GM12878 (cell line): ENCODE data around the gene POLR2I. TPM values are rescaled to one million over a fixed set of nuclear protein-coding genes. Genes with fewer than 3 reads are reported as not detected.

Experiments used
- ATAC-seq: fragments of 200-7000 bp; cut with Tn5 transposase; 3 replicates; pipeline ENCODE4 v1.9.1; 2020; ENCODE audit warnings: mild to moderate bottlenecking, moderate library complexity
- BruUV-seq: library from RNA; stranded (reverse); fragments of 400-500 nt; replicated peaks from 2 replicates; lab custom pipeline; 2021; lab: Mats Ljungman, UMichigan
- CTCF ChIA-PET: fragments of 300-600 bp; sonication (Branson Sonifier 250); formaldehyde crosslinking; extraction: SDS; loops from one replicate; lab custom pipeline; 2021; ENCODE audit warnings: inconsistent platforms; lab: Yijun Ruan, JAX
- POLR2A ChIA-PET: fragments of 350-600 bp; formaldehyde crosslinking; extraction: SDS; loops from one replicate; lab custom pipeline; 2021; ENCODE audit warnings: inconsistent platforms; lab: Charles Lee
- RAD21 ChIA-PET: fragments of 300-600 bp; sonication (Branson Sonifier 250); formaldehyde crosslinking; loops from one replicate; lab custom pipeline; 2023; ENCODE audit warnings: antibody characterized with exemption; ENCODE audit not compliant: unreplicated experiment; lab: Charles Lee
- SMC1A ChIA-PET: fragments of 300-600 bp; sonication (Branson Sonifier 250); formaldehyde crosslinking; loops from one replicate; lab custom pipeline; 2023; ENCODE audit not compliant: unreplicated experiment, uncharacterized antibody; lab: Charles Lee
- DNase-seq: peaks from one replicate; pipeline ENCODE4 v3.0.0-alpha.2; 2011; ENCODE audit warnings: low read depth, low spot score
- FAIRE-seq: peaks from 3 replicates; lab custom pipeline; 2011; peaks lifted over from hg19 to GRCh38; lab: Jason Lieb, UNC
- H2AFZ ChIP-seq: 2 replicates; pipeline ENCODE4 v1.6.0; 2011; ENCODE audit warnings: low read depth, low read length, control low read depth; ENCODE audit not compliant: control insufficient read depth
- H3K27ac ChIP-seq: 2 replicates; pipeline ENCODE4 v1.5.1; 2011; ENCODE audit warnings: control low read depth; ENCODE audit not compliant: control insufficient read depth, insufficient read depth
- H3K27me3 ChIP-seq, 2 experiments: replicated peaks in 1 of 2; 2 replicates each; pipeline versions ENCODE4 v1.6.0 to v1.6.1; 2011; ENCODE audit warnings: low read length in 1 of 2; ENCODE audit not compliant: control insufficient read depth in 2 of 2, insufficient read depth in 2 of 2
- H3K36me3 ChIP-seq, 2 experiments: 2 replicates each; pipeline ENCODE4 v1.5.1; 2011; ENCODE audit warnings: low read length in 1 of 2; ENCODE audit not compliant: control insufficient read depth in 2 of 2, insufficient read depth in 2 of 2
- H3K4me1 ChIP-seq: 2 replicates; pipeline ENCODE4 v1.6.1; 2011; ENCODE audit warnings: mild to moderate bottlenecking, low read length, moderate library complexity, mixed read lengths; ENCODE audit not compliant: control insufficient read depth, insufficient read depth
- H3K4me2 ChIP-seq: 2 replicates; pipeline ENCODE4 v1.6.0; 2011; ENCODE audit warnings: control low read depth; ENCODE audit not compliant: control insufficient read depth, insufficient read depth
- H3K4me3 ChIP-seq: fragments of 200-600 bp; sonication (generic); 2 replicates; pipeline ENCODE4 v1.5.1; 2016
- H3K79me2 ChIP-seq: 2 replicates; pipeline ENCODE4 v1.6.0; 2011; ENCODE audit warnings: low read length; ENCODE audit not compliant: control insufficient read depth, insufficient read depth
- H3K9ac ChIP-seq: 2 replicates; pipeline ENCODE4 v1.8.0; 2011; ENCODE audit warnings: low read length, control low read depth, mixed read lengths; ENCODE audit not compliant: control insufficient read depth, insufficient read depth
- H3K9me3 ChIP-seq: replicated peaks from 3 replicates; pipeline ENCODE4 v1.5.1; 2011; ENCODE audit warnings: mild to moderate bottlenecking, low read length; ENCODE audit not compliant: control insufficient read depth, insufficient read depth
- H4K20me1 ChIP-seq: 2 replicates; pipeline ENCODE4 v1.6.0; 2011; ENCODE audit not compliant: control insufficient read depth, insufficient read depth
- BCL11A ChIP-seq: IDR thresholded peaks from 2 replicates; pipeline ENCODE4 v1.6.1; 2011; ENCODE audit warnings: low read depth, low read length
- CEBPB ChIP-seq, 2 experiments: fragments of 150-350 bp in 1 of 2; IDR thresholded peaks; 2 replicates each; pipeline ENCODE4 v1.6.1; 2012 to 2014; ENCODE audit warnings: low read depth in 2 of 2, low read length in 2 of 2, borderline replicate concordance in 1 of 2, inconsistent platforms in 1 of 2
- CHD4 ChIP-seq: fragments of 200-600 bp; sonication (generic); IDR thresholded peaks from 2 replicates; pipeline ENCODE4 v1.6.1; 2016; ENCODE audit warnings: mild to moderate bottlenecking
- ESRRA ChIP-seq: IDR thresholded peaks from 2 replicates; pipeline ENCODE4 v1.6.1; 2012; ENCODE audit warnings: mild to moderate bottlenecking, low read length, improper control_type of control experiment
- FOS ChIP-seq: IDR thresholded peaks from 3 replicates; pipeline ENCODE4 v1.6.1; 2011; ENCODE audit warnings: borderline replicate concordance; ENCODE audit not compliant: insufficient read length; ENCODE audit errors: extremely low read depth
- FOXK2 ChIP-seq: fragments of 450-650 bp; IDR thresholded peaks from 2 replicates; pipeline ENCODE4 v1.6.1; 2017; ENCODE audit warnings: mild to moderate bottlenecking, moderate library complexity
- HSF1 ChIP-seq: fragments of 150-350 bp; IDR thresholded peaks from 2 replicates; pipeline ENCODE4 v1.6.1; 2014; ENCODE audit warnings: mild to moderate bottlenecking, low read depth, low read length
- PBX3 ChIP-seq: IDR thresholded peaks from 2 replicates; pipeline ENCODE4 v1.6.1; 2011; ENCODE audit warnings: mild to moderate bottlenecking, low read depth, low read length, moderate library complexity; ENCODE audit not compliant: insufficient replicate concordance
- SMAD5 ChIP-seq: IDR thresholded peaks from 2 replicates; pipeline ENCODE4 v1.6.1; 2016; ENCODE audit warnings: antibody characterized with exemption, low read depth
- SPI1 ChIP-seq: IDR thresholded peaks from 2 replicates; pipeline ENCODE4 v1.6.1; 2011; ENCODE audit warnings: low read depth, mild to moderate bottlenecking, low read length, moderate library complexity, borderline replicate concordance; ENCODE audit not compliant: insufficient read depth
- SREBF1 ChIP-seq: IDR thresholded peaks from 2 replicates; pipeline ENCODE4 v1.6.1; 2012; ENCODE audit warnings: mild to moderate bottlenecking, low read length
- TCF3 ChIP-seq: IDR thresholded peaks from 2 replicates; pipeline ENCODE4 v1.6.1; 2012; ENCODE audit warnings: low read depth, mild to moderate bottlenecking, low read length, borderline replicate concordance; ENCODE audit not compliant: insufficient read depth
- ZBED1 ChIP-seq: IDR thresholded peaks from 2 replicates; pipeline ENCODE4 v1.6.1; 2016; ENCODE audit warnings: borderline replicate concordance
- ZNF207 ChIP-seq: fragments of 450-650 bp; IDR thresholded peaks from 2 replicates; pipeline ENCODE4 v1.6.1; 2014; ENCODE audit warnings: antibody characterized with exemption, mild to moderate bottlenecking, borderline replicate concordance
- ZNF217 ChIP-seq: fragments of 450-650 bp; IDR thresholded peaks from 2 replicates; pipeline ENCODE4 v1.6.1; 2017; ENCODE audit warnings: antibody characterized with exemption, mild to moderate bottlenecking
- ZNF622 ChIP-seq: fragments of 450-650 bp; IDR thresholded peaks from 2 replicates; pipeline ENCODE4 v1.6.1; 2017; ENCODE audit warnings: mild to moderate bottlenecking, inconsistent platforms
- WGBS: methylation state at CpG from one replicate; pipeline ENCODE4 v1.1.6; 2016; ENCODE audit warnings: low lambda C conversion rate; ENCODE audit not compliant: insufficient replicate concordance, insufficient coverage; ENCODE audit errors: missing lambda C conversion rate; 5-methylcytosine and 5-hydroxymethylcytosine counted together
- in situ Hi-C: fragments of 300-500 bp; cut with MboI; formaldehyde crosslinking; loops from 9 replicates; pipeline ENCODE4 v1.14.3; 2018; ENCODE audit warnings: mixed read lengths
- intact Hi-C: fragments of 100-400 bp; cut with micrococcal nuclease; formaldehyde crosslinking; loops from one replicate; pipeline ENCODE4 v1.14.2; 2022; ENCODE audit not compliant: unreplicated experiment
- polyA plus RNA-seq, 11 experiments: library from polyadenylated mRNA; depleted of rRNA in 4 of 11; unstranded in 6 of 11; stranded (reverse) in 5 of 11; fragments of >200 nt; fragmentation: Nextera tagmentation in 4 of 11; fragmentation: Illumina TruSeq in 1 of 11; extraction: Ambion mirVana in 4 of 11; extraction: Trizol in 1 of 11; gene quantifications; 1 replicate in 1 of 11; 2 replicates in 10 of 11; pipeline versions ENCODE4 v1.2.1 to v1.2.3, GENCODE V29; 2011 to 2016; ENCODE audit warnings: inconsistent platforms in 2 of 11, missing spikeins in 2 of 11, low read depth in 1 of 11
- total RNA-seq, 4 experiments: library from RNA; depleted of rRNA in 3 of 4; stranded (reverse); fragments of >200 nt in 3 of 4; fragmentation: Illumina TruSeq in 1 of 4; extraction: Trizol in 1 of 4; gene quantifications; 2 replicates each; pipeline versions ENCODE4 v1.2.1 to v1.2.3, GENCODE V29; 2013 to 2021
- TF ChIP-seq, protein P1 (sequence below): fragments of 450-650 bp; formaldehyde crosslinking; IDR thresholded peaks from 2 replicates; pipeline ENCODE4 v1.4.0; 2022; ENCODE audit warnings: mild to moderate bottlenecking, moderate library complexity

Gene POLR2I
- total and polyA plus RNA-seq, 10 of the 15 experiments (the other 5 are each of a cell fraction or from before 2014, with no cell fraction given) = 30.9 to 272 (median 202) TPM

- ChIA-PET RAD21 (no interaction called here), POLR2A (no interaction called here), SMC1A (no interaction called here), CTCF (no interaction called here)
- ATAC-seq (no peak), FAIRE-seq (no peak), DNase-seq (no peak)
- in situ Hi-C loops = no loop called here
- no TSS peak for BruUV-seq
- intact Hi-C loops = no loop called here
- H3K79me2 ChIP-seq = no peaks in the 10 kb centered on the region
- no peaks in the 10 kb centered on the region for H4K20me1 ChIP-seq
- no peak overlapping the region for H3K27ac ChIP-seq
- no peak overlapping the region for H3K4me2 ChIP-seq
- peaks cover 13% of the 10 kb centered on the region for H3K4me1 ChIP-seq
- H3K9ac ChIP-seq = no peak overlapping the region
- no peaks in the 10 kb centered on the region for H3K27me3 ChIP-seq
- 93% methylated on average over 13 of the region's 13 CpGs for WGBS
- H3K4me3 ChIP-seq = no peak overlapping the region
- H3K36me3 ChIP-seq = peaks cover 4 to 35% of the 10 kb centered on the region in 2 experiments
- H3K9me3 ChIP-seq = no peaks in the 10 kb centered on the region
- TF ChIP-seq FOS (no peak), HSF1 (no peak), ZBED1 (no peak), SREBF1 (no peak), FOXK2 (no peak), CHD4 (no peak), BCL11A (no peak), TCF3 (no peak), SPI1 (no peak), ZNF207 (no peak), ZNF217 (no peak), SMAD5 (no peak), CEBPB (IDR thresholded peaks at IDR 0.05; ENCODE audit: borderline replicate concordance in 1 of 2, low read depth in 2 of 2, low read length in 2 of 2) (no peak), ZNF622 (no peak), PBX3 (no peak), ESRRA (no peak)
- TF ChIP-seq, protein P1, sequence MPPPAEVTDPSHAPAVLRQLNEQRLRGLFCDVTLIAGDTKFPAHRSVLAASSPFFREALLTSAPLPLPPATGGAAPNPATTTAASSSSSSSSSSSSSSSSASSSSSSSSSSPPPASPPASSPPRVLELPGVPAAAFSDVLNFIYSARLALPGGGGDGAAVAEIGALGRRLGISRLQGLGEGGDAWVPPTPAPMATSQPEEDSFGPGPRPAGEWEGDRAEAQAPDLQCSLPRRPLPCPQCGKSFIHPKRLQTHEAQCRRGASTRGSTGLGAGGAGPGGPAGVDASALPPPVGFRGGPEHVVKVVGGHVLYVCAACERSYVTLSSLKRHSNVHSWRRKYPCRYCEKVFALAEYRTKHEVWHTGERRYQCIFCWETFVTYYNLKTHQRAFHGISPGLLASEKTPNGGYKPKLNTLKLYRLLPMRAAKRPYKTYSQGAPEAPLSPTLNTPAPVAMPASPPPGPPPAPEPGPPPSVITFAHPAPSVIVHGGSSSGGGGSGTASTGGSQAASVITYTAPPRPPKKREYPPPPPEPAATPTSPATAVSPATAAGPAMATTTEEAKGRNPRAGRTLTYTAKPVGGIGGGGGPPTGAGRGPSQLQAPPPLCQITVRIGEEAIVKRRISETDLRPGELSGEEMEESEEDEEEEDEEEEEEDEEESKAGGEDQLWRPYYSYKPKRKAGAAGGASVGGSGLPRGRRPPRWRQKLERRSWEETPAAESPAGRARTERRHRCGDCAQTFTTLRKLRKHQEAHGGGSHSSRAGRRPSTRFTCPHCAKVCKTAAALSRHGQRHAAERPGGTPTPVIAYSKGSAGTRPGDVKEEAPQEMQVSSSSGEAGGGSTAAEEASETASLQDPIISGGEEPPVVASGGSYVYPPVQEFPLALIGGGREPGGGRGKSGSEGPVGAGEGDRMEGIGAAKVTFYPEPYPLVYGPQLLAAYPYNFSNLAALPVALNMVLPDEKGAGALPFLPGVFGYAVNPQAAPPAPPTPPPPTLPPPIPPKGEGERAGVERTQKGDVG (CRISPR knock-in tag) = no peak
- H2AFZ ChIP-seq = no peak overlapping the region
Observed at GRCh38 chr19:36090910-36091695, 23.6 kb downstream of the POLR2I start.
